Measurements from ENCODE around the gene ULK3.

ULK3 gene

GRCh38 chr15:74867466-74868038 is 24.6 kb upstream of the ULK3 start:
- no peak for DNase-seq

- DNase-seq: no peak
These were observed 23.1 kb upstream of the ULK3 start for GRCh38 chr15:74866090-74866489.

GRCh38 chr15:74865316-74865715 is 22.4 kb upstream of the ULK3 start:
- no peak for DNase-seq

GRCh38 chr15:74864296-74864695 is 21.3 kb upstream of the ULK3 start:
- no peak for DNase-seq

GRCh38 chr15:74863239-74864056 is 20.5 kb upstream of the ULK3 start:
- DNase-seq: no peak

GRCh38 chr15:74858369-74858740 is 15.4 kb upstream of the ULK3 start:
- DNase-seq: no peak

DNA sequence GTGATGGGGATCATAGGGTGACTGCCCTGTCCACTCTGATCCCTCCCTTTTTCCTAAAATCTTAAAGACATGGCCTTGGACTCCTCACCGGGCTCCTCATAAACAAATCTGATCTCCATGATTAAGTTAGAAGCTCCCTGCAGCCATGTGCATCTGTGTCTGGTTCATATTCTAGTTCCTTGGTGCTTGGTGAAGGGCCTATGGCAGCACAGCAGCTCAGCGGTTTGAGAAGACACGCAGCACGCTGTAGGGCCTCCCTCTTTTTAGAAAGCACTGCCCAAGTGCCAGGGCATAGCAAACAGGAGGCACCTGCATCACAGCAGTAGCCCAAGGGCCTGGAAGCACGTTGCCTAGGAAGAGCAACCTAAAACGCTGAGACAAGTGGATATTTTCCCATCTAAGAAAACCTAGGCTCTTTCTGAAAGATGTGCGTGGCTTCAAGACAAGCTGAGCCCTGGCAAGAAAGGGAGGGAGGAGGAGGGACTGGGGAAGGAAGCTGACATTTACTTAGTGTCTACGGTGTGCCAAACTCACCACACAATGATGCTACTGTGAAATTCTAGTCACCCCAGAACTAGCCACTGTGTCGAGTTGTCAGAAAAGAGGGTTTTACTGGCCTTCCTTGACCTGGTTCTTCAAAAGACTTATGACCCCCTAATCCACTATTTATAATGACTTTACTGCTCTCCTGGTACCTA is 14.9 kb upstream of the ULK3 start:
- DNase-seq: no peak

DNA sequence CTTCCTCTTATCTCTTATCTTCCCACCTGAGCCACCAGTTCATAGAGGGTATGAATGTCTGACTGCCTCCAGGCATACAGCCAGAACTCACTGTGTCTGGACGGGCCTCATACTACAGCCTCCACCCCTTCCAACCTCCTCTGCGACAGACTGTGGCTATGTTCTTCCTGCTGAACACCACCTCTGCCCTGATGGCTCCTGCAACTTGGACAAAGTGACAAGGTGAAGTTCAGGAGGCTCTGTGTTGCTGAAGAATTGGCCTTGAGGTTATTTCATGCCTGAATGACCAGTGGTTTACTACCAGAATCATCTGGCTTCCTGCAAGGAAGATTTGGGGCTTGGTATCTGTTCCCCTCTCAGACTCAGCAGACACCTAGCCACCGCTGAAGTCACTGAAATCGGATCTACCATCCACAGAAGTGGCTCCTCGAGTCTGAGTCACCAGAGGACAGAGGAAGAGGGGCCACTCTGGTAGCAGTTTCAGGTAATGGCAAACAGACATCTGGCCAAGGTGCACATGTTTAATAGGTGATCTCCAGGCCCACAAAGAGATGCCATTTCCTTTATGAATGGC is 14.2 kb upstream of the ULK3 start:
- no peak for DNase-seq

GRCh38 chr15:74856537-74856936 is 13.6 kb upstream of the ULK3 start:
- DNase-seq: no peak

- no peak for DNase-seq
These were observed 12.9 kb upstream of the ULK3 start for GRCh38 chr15:74855857-74856256.

- DNase-seq: no peak
These were observed 11.6 kb upstream of the ULK3 start for GRCh38 chr15:74854453-74855022.

GRCh38 chr15:74851960-74852359 is 9.0 kb upstream of the ULK3 start:
- no peak for DNase-seq

- DNase-seq: no peak
These were observed 7.4 kb upstream of the ULK3 start for GRCh38 chr15:74850393-74850792.

- no peak for DNase-seq
These were observed 4.5 kb upstream of the ULK3 start for GRCh38 chr15:74847432-74847831.

DNA sequence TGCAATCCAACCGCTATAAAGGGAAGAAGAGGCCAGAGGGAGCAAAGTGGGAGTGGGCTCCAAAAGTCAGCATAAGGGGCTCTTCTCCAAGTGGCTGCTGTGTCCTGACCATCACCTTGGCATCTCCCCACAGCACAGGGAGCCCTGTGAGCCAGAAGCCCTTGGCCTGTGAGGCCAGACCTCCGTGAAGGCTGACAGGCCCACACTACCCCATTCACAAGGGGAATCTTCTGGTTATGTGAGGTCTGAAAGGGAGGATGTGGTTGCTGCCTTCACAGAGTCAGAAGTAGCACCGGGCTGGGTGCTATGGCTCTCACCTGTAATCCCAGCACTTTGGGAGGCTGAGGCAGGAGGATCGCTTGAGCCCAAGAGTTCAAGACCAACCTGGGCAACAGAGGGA is 2.6 kb upstream of the ULK3 start:
- DNase-seq: no peak

DNA sequence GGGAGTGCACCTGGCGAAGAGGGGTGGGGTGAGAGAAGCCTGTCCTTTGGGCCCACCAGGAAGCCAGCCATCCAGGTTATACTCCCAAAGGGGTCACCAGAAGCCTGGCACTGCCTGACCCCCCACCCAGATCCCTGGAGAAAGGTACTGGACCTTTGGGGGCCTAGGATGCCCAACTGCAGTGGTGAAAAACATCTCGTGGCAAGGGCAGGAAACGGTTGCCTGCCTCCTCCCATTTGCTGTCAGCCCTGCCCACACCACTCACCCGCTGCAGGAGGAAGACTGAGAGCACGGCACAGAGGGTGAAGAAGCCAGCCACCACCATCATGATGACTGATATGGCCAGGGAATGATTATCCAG is 2.2 kb upstream of the ULK3 start:
- peak; percentile 37 for DNase-seq

GRCh38 chr15:74844319-74845207 is 1.6 kb upstream of the ULK3 start:
- no peak for DNase-seq

DNA sequence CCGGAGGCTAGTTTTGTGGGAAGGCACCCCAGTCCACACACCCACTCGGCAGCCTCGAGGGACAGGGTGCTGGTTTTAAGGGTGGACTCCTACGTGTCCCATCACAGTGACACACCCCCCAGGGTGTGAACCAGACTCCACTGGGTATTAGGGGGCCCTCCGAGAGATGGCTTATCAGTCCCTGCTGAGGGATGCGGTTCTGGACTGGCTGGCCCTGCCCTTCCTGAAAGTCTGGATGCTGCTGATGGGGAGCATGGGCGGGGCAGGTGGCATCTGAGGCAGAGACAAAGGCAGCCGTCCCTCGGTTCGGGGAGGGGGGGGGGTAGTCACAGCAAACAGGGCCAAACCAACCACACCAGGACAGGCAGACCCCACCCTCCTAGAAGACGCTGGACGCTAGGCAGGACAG is 939 bp upstream of the ULK3 start:
- DNase-seq: no peak

DNA sequence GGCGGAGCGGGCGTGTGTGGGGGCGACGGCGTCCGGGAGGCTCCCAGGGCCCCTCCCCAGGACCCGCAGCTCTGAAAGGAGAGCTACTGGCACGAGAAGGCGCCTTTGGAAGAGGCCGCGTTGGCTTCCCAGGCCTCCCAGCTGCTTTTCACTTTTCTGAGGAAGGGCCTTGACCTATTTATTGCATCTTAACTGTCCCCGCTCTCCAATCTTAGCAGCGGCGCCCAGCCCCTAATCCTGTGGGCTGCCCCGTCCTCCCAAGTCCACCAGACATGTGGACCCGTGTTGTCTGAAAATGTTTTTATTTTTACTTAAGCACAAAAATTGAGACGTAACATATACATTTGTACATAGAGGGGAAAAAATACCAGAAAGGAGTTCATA is 481 bp upstream of the ULK3 start:
- no peak for DNase-seq

DNA sequence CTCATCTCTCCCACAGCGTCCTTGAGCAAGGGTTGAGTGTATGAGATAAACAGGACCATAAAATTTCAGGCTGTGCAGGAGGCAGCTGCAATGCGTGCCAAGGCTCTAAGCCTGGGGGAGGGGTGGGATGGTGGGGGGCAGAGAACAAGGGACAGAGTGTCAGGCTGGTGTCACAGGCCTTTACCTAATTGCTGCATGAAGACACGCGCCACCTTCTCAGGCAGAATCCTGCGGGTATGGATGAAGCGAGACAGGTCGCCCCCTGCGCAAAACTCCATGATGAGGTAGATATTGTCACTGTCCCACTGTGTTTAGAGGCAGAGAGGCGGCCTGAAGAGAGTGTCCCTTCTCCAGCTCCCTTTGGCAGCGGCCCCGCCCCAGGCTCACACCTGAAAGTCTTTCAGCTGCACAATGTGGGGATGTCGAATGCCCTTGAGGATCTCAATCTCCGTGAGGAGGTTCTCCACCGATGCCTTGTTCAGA is 1.0 kb downstream of the ULK3 start:
- no peak for DNase-seq

GRCh38 chr15:74840851-74841775 is 1.8 kb downstream of the ULK3 start:
- no peak for DNase-seq
